ENCODE results near the gene INTS3. TPM values are rescaled to one million over a fixed set of nuclear protein-coding genes. Genes with fewer than 3 reads are reported as not detected.

The INTS3 gene
- total and polyA plus RNA-seq, 9 of the 15 experiments (the other 6 are each of a cell fraction or from before 2014, with no cell fraction given), result 6.3 to 24.1 (median 14.3) TPM

- no peak overlapping the region for H2AFZ ChIP-seq (ENCODE audit: low read depth, low read length)
- H3K9me3 ChIP-seq (replicated peaks; ENCODE audit: control insufficient read depth, insufficient read depth, low read depth, low read length), result no peaks in the 10 kb centered on the region
- no peak overlapping the region for H3K4me2 ChIP-seq (ENCODE audit: insufficient read depth, low read length)
- H3K27me3 ChIP-seq (ENCODE audit: control insufficient read depth in 2 of 2, insufficient read depth in 2 of 2, low read length in 2 of 2), result no peaks in the 10 kb centered on the region
- H4K20me1 ChIP-seq (replicated peaks; ENCODE audit: control insufficient read depth, insufficient read depth, low read length), result no peaks in the 10 kb centered on the region
- H3K27ac ChIP-seq (ENCODE audit: extremely low read depth, low read depth, low read length), result no peak overlapping the region
- no TSS peak for BruUV-seq (replicated peaks)
- no peaks in the 10 kb centered on the region; a peak in 3 of 5 replicates for H3K4me1 ChIP-seq (replicated peaks in 1 of 2; ENCODE audit: control insufficient read depth in 2 of 2, insufficient read depth in 2 of 2, low read length in 2 of 2)
- intact Hi-C loops (cut with micrococcal nuclease), result loop anchor here (5.0 kb wide), 1 partner anchor 179 kb away; the partner anchor contains the start of gene S100A2
- WGBS (ENCODE audit: insufficient coverage, low coverage, missing lambda C conversion rate), result 77% methylated on average over 8 of the region's 13 CpGs
- H3K79me2 ChIP-seq (ENCODE audit: control insufficient read depth, insufficient read depth, low read length), result no peaks in the 10 kb centered on the region
- CTCF ChIA-PET (ENCODE audit: low intra/inter-chr PET ratio), result no interaction called here
- in situ Hi-C loops (cut with MboI), result loop anchor here (5.0 kb wide), 1 partner anchor 49 kb away; no protein-coding TSS in a partner anchor
- no peak overlapping the region for H3K4me3 ChIP-seq
- ATAC-seq (no peak), DNase-seq (ENCODE audit: extremely low read depth in 1 of 4, low spot score in 3 of 4) (no peak), FAIRE-seq (no peak)
- peaks cover 79% of the 10 kb centered on the region for H3K36me3 ChIP-seq (ENCODE audit: control insufficient read depth, insufficient read depth, low read length)
- POLR2A ChIA-PET, result no interaction called here
- no peak overlapping the region for H3K9ac ChIP-seq (ENCODE audit: insufficient read depth in 1 of 2, low read depth in 2 of 2, low read length in 2 of 2)
- H3K9me1 ChIP-seq (ENCODE audit: control insufficient read depth, insufficient read depth, low read length), result no peaks in the 10 kb centered on the region
- no peak for TF ChIP-seq ZNF318 (IDR thresholded peaks at IDR 0.05; ENCODE audit: borderline replicate concordance in 1 of 2, low read depth in 1 of 2)
- TF ChIP-seq RUNX1 (IDR thresholded peaks at IDR 0.05; ENCODE audit: low read depth), result no peak
- no peak for TF ChIP-seq HBP1 (CRISPR knock-in tag; IDR thresholded peaks at IDR 0.05)
- no peak for TF ChIP-seq CBX5 (IDR thresholded peaks at IDR 0.05; ENCODE audit: borderline replicate concordance, low read depth)
- no peak for TF ChIP-seq ATF6 (CRISPR knock-in tag; IDR thresholded peaks at IDR 0.05)
- no peak for TF ChIP-seq NRF1 (conservative IDR thresholded peaks at IDR 0.05 in 1 of 2, IDR thresholded peaks at IDR 0.05 in 1 of 2)
- TF ChIP-seq ZNF354B (CRISPR knock-in tag; IDR thresholded peaks at IDR 0.05), result no peak
- no peak for TF ChIP-seq CREB3L1 (IDR thresholded peaks at IDR 0.05; ENCODE audit: borderline replicate concordance, low read depth)
- no peak for TF ChIP-seq SETDB1 (IDR thresholded peaks at IDR 0.05; ENCODE audit: low read length)
These were observed 18.3 kb downstream of the INTS3 start for GRCh38 chr1:153746174-153746573.

Measured in K562 (cell line).